Measurements from ENCODE around the gene CPED1. TPM values are rescaled to one million over a fixed set of nuclear protein-coding genes. Genes with fewer than 3 reads are reported as not detected.

CPED1 gene
- total RNA-seq, 1 experiment from 2014 or later = 0.13 TPM

DNA sequence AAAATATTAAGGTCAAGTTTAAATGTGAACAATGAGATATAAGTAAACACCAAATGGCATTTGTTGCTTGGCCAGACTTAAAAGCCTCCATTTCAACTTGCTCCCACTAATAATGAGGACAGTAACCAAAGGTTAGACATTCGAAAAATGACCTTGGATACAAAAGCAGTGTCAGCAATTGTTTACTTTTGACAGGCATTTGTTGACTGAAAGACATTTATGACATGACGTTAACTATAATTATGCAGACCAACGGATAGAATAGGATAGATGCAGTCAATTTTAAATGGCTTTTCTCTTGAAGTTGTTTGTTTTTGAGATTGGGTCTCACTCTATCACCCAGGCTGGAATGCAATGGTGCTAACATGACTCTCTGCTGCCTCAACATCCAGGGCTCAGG lies 333.9 kb downstream of the CPED1 start:
- no peaks in the 10 kb centered on the region for H3K4me1 Mint-ChIP-seq
- H3K56ac ChIP-seq (ENCODE audit: insufficient read length, low read depth, low read length) = no peak overlapping the region

More for the DNA sequence above, 333.9 kb downstream of the CPED1 start:
- Histone ChIP-seq H3K23ac (ENCODE audit: insufficient read length, low read depth, low read length) (no peak overlapping the region), H3K4me2 (ENCODE audit: insufficient read depth, insufficient read length, low read length) (no peak overlapping the region), H3K23me2 (ENCODE audit: insufficient read length, low read depth, low read length, poor library complexity, severe bottlenecking) (no peaks in the 10 kb centered on the region), H2BK15ac (ENCODE audit: low read depth, low read length) (no peak overlapping the region), H2AFZ (ENCODE audit: low read length) (no peak overlapping the region), H4K5ac (ENCODE audit: insufficient read length, low read depth, low read length) (no peak overlapping the region), H2BK5ac (ENCODE audit: insufficient read length, low read length) (no peak overlapping the region), H3K4ac (ENCODE audit: low read depth, low read length) (no peak overlapping the region), H3K14ac (ENCODE audit: insufficient read depth, low read length) (no peak overlapping the region), H3K18ac (ENCODE audit: insufficient read length, low read depth, low read length) (no peak overlapping the region), H2BK120ac (ENCODE audit: low read depth, low read length, poor library complexity, severe bottlenecking) (no peak overlapping the region), H3K27ac (ENCODE audit: insufficient read length, low read depth, low read length) (no peak overlapping the region), H3K79me1 (ENCODE audit: insufficient read depth, low read depth, low read length, poor library complexity, severe bottlenecking) (no peaks in the 10 kb centered on the region), H4K91ac (ENCODE audit: insufficient read length, low read depth, low read length) (no peak overlapping the region), H3K79me2 (ENCODE audit: insufficient read depth, low read length) (no peaks in the 10 kb centered on the region), H3K9ac (ENCODE audit: extremely low read depth, insufficient read length, low read length) (no peak overlapping the region), H3K4me1 (ENCODE audit: insufficient read depth, low read length) (no peaks in the 10 kb centered on the region), H2AK5ac (ENCODE audit: insufficient read length, low read length) (no peak overlapping the region), H4K20me1 (ENCODE audit: control insufficient read depth, insufficient read depth, insufficient read length) (no peaks in the 10 kb centered on the region), H3K27me3 (ENCODE audit: insufficient read depth, low read length) (no peaks in the 10 kb centered on the region), H2BK12ac (ENCODE audit: insufficient read length, low read depth, low read length) (no peak overlapping the region), H3K9me3 (ENCODE audit: control insufficient read depth, low read depth, low read length) (no peaks in the 10 kb centered on the region), H4K8ac (replicated peaks; ENCODE audit: insufficient read length, low read depth, low read length) (no peak overlapping the region), H3T11ph (ENCODE audit: low read length) (no peak overlapping the region), H2BK20ac (ENCODE audit: low read depth, low read length, poor library complexity, severe bottlenecking) (no peak overlapping the region)
- no CpG with 5 or more reads among the region's 3 CpGs for WGBS (ENCODE audit: extremely low coverage, insufficient read length, low lambda C conversion rate)
- no peak overlapping the region for H3K4me3 Mint-ChIP-seq
- no peaks in the 10 kb centered on the region; a peak in 1 of 5 replicates for H3K9me3 Mint-ChIP-seq
- DNase-seq = no peak
- peaks cover under 1% of the 10 kb centered on the region; the same call in 1 of the 2 replicates for H3K27me3 Mint-ChIP-seq (ENCODE audit: low read depth)
- H3K27ac Mint-ChIP-seq = no peak overlapping the region
- TF ChIP-seq, protein P1, sequence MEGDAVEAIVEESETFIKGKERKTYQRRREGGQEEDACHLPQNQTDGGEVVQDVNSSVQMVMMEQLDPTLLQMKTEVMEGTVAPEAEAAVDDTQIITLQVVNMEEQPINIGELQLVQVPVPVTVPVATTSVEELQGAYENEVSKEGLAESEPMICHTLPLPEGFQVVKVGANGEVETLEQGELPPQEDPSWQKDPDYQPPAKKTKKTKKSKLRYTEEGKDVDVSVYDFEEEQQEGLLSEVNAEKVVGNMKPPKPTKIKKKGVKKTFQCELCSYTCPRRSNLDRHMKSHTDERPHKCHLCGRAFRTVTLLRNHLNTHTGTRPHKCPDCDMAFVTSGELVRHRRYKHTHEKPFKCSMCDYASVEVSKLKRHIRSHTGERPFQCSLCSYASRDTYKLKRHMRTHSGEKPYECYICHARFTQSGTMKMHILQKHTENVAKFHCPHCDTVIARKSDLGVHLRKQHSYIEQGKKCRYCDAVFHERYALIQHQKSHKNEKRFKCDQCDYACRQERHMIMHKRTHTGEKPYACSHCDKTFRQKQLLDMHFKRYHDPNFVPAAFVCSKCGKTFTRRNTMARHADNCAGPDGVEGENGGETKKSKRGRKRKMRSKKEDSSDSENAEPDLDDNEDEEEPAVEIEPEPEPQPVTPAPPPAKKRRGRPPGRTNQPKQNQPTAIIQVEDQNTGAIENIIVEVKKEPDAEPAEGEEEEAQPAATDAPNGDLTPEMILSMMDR (conservative IDR thresholded peaks at IDR 0.05) = no peak
- H3K36me3 Mint-ChIP-seq (ENCODE audit: insufficient read depth in 1 of 3, low read depth in 3 of 3) = no peaks in the 10 kb centered on the region

Data from H9 (cell line).